M059J (cell line): Measurements from ENCODE around the gene KIF18A. TPM values are rescaled to one million over a fixed set of nuclear protein-coding genes. Genes with fewer than 3 reads are reported as not detected.

Experiments
- total RNA-seq: library from RNA; depleted of rRNA; stranded (reverse); fragments of >200 nt; shearing (Covaris generic); gene quantifications from 2 replicates; pipeline ENCODE4 v1.2.3, GENCODE V29; 2014; rRNA removed

KIF18A gene
- total RNA-seq, 1 experiment from 2014 or later, result 43.7 TPM

Other genes with a start within 250 kb of the KIF18A start
- 14.6 and 17.0 TPM in 2 replicates for gene METTL15, start 232 bp upstream of the KIF18A start, total RNA-seq